HEK293 (cell line): ENCODE measurements around the gene EEFSEC.

Experiments used
- REST ChIP-seq: fragments of 450-650 bp; formaldehyde crosslinking; IDR thresholded peaks from 2 replicates; pipeline ENCODE4 v1.5.1; 2016; ENCODE audit warnings: missing biosample characterization, missing genetic modification characterization
- TF ChIP-seq, protein P1 (sequence below): fragments of 450-650 bp; formaldehyde crosslinking; conservative IDR thresholded peaks from 2 replicates; pipeline ENCODE4 v1.5.1; 2016; ENCODE audit warnings: low read depth, missing biosample characterization, missing genetic modification characterization
- TF ChIP-seq, protein P2 (sequence below): fragments of 450-650 bp; formaldehyde crosslinking; IDR thresholded peaks from 2 replicates; pipeline ENCODE4 v1.5.1; 2017; ENCODE audit warnings: missing biosample characterization, mild to moderate bottlenecking, missing genetic modification characterization, moderate library complexity
- TF ChIP-seq, protein P3 (sequence below): fragments of 450-650 bp; formaldehyde crosslinking; IDR thresholded peaks from 2 replicates; pipeline ENCODE4 v1.5.1; 2016; ENCODE audit warnings: missing biosample characterization, missing genetic modification characterization

DNA sequence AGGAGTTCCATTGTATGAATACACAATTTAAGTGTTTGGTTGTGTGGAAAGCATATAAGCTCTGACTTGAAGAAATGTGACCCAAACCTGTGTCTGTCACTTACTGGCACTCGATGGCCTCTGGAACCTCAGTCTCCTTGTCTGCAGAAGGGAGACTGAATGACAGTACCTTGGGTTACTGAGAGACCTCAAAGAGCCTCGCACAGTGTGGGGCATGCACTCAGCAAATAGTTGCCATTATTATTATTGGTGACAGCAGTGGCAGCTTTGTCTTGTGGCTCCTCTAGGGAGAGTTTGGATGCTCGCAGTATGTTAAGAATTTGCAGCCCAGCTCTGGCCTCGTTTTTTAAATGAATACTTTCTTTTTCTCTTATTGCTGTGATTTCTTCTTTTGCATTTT, 43.4 kb downstream of the EEFSEC start:
- TF ChIP-seq, protein P1, sequence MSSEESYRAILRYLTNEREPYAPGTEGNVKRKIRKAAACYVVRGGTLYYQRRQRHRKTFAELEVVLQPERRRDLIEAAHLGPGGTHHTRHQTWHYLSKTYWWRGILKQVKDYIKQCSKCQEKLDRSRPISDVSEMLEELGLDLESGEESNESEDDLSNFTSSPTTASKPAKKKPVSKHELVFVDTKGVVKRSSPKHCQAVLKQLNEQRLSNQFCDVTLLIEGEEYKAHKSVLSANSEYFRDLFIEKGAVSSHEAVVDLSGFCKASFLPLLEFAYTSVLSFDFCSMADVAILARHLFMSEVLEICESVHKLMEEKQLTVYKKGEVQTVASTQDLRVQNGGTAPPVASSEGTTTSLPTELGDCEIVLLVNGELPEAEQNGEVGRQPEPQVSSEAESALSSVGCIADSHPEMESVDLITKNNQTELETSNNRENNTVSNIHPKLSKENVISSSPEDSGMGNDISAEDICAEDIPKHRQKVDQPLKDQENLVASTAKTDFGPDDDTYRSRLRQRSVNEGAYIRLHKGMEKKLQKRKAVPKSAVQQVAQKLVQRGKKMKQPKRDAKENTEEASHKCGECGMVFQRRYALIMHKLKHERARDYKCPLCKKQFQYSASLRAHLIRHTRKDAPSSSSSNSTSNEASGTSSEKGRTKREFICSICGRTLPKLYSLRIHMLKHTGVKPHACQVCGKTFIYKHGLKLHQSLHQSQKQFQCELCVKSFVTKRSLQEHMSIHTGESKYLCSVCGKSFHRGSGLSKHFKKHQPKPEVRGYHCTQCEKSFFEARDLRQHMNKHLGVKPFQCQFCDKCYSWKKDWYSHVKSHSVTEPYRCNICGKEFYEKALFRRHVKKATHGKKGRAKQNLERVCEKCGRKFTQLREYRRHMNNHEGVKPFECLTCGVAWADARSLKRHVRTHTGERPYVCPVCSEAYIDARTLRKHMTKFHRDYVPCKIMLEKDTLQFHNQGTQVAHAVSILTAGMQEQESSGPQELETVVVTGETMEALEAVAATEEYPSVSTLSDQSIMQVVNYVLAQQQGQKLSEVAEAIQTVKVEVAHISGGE (tag by site-specific recombination), result no peak
- TF ChIP-seq, protein P2, sequence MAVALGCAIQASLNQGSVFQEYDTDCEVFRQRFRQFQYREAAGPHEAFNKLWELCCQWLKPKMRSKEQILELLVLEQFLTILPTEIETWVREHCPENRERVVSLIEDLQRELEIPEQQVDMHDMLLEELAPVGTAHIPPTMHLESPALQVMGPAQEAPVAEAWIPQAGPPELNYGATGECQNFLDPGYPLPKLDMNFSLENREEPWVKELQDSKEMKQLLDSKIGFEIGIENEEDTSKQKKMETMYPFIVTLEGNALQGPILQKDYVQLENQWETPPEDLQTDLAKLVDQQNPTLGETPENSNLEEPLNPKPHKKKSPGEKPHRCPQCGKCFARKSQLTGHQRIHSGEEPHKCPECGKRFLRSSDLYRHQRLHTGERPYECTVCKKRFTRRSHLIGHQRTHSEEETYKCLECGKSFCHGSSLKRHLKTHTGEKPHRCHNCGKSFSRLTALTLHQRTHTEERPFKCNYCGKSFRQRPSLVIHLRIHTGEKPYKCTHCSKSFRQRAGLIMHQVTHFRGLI (tag by site-specific recombination), result no peak
- no peak for TF ChIP-seq REST (tag by site-specific recombination)
- TF ChIP-seq, protein P3, sequence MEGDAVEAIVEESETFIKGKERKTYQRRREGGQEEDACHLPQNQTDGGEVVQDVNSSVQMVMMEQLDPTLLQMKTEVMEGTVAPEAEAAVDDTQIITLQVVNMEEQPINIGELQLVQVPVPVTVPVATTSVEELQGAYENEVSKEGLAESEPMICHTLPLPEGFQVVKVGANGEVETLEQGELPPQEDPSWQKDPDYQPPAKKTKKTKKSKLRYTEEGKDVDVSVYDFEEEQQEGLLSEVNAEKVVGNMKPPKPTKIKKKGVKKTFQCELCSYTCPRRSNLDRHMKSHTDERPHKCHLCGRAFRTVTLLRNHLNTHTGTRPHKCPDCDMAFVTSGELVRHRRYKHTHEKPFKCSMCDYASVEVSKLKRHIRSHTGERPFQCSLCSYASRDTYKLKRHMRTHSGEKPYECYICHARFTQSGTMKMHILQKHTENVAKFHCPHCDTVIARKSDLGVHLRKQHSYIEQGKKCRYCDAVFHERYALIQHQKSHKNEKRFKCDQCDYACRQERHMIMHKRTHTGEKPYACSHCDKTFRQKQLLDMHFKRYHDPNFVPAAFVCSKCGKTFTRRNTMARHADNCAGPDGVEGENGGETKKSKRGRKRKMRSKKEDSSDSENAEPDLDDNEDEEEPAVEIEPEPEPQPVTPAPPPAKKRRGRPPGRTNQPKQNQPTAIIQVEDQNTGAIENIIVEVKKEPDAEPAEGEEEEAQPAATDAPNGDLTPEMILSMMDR (tag by site-specific recombination), result no peak
